ENCODE measurements around the gene FAM221A.

DNA sequence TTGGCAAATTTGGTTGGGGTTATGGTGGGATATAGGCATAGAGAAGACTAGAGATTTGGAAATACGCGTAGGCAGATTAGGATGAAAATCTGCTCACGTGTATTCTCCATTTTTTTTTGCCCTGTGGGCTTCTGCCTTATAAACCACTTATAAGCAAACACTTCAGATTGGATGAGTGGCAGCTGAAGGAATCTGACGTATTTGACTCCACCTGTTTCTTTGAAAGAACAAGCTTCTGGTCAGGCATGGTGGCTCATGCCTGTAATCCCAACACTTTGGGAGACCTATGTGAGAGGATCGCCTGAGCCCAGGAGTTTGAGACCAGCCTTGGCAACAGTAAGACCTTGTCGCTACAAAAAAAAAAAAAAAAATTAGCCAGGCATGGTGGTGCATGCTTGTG, 35.1 kb downstream of the FAM221A start:
- TF ChIP-seq CTCF (conservative IDR thresholded peaks at IDR 0.05): no peak
- TF ChIP-seq ZFX (IDR thresholded peaks at IDR 0.05): no peak
